BLaER1 (cell line): ENCODE results near the gene NMNAT2.

Source experiments
- H3K27ac ChIP-seq: shearing (Covaris generic); formaldehyde crosslinking; 2 replicates; pipeline ENCODE4 v1.8.1; 2022
- H3K27me3 ChIP-seq: shearing (Covaris generic); formaldehyde crosslinking; 2 replicates; pipeline ENCODE4 v1.8.1; 2022
- H3K36me3 ChIP-seq: shearing (Covaris generic); formaldehyde crosslinking; 2 replicates; pipeline ENCODE4 v1.8.1; 2022
- H3K4me1 ChIP-seq: shearing (Covaris generic); formaldehyde crosslinking; 2 replicates; pipeline ENCODE4 v1.8.1; 2022
- H3K4me2 ChIP-seq: shearing (Covaris generic); formaldehyde crosslinking; 2 replicates; pipeline ENCODE4 v1.8.1; 2022
- H3K4me3 ChIP-seq: shearing (Covaris generic); formaldehyde crosslinking; 2 replicates; pipeline ENCODE4 v1.8.1; 2022
- H3K9ac ChIP-seq: shearing (Covaris generic); formaldehyde crosslinking; 2 replicates; pipeline ENCODE4 v1.8.1; 2022
- H3K9me3 ChIP-seq: shearing (Covaris generic); formaldehyde crosslinking; 2 replicates; pipeline ENCODE4 v1.8.1; 2022
- H4K20me1 ChIP-seq: shearing (Covaris generic); formaldehyde crosslinking; 2 replicates; pipeline ENCODE4 v1.8.1; 2022
- Cebpa-rat ChIP-seq: shearing (Covaris generic); IDR thresholded peaks from 2 replicates; pipeline ENCODE4 v1.8.1; 2022

The NMNAT2 gene

GRCh38 chr1:183303901-183304300, 114.3 kb downstream of the NMNAT2 start:
- no peak overlapping the region for H3K4me2 ChIP-seq
- H3K27ac ChIP-seq = no peak overlapping the region
- no peaks in the 10 kb centered on the region for H3K9me3 ChIP-seq
- no peaks in the 10 kb centered on the region for H3K27me3 ChIP-seq
- no peaks in the 10 kb centered on the region for H4K20me1 ChIP-seq
- TF ChIP-seq Cebpa-rat = no peak
- H3K9ac ChIP-seq = no peak overlapping the region
- H3K4me1 ChIP-seq = peaks cover 33% of the 10 kb centered on the region
- no peaks in the 10 kb centered on the region for H3K36me3 ChIP-seq
- H3K4me3 ChIP-seq = no peak overlapping the region

GRCh38 chr1:183303323-183303645, 114.9 kb downstream of the NMNAT2 start:
- Histone ChIP-seq H3K4me1 (peaks cover 33% of the 10 kb centered on the region), H3K4me2 (no peak overlapping the region), H3K27ac (no peak overlapping the region)

GRCh38 chr1:183302452-183303322, 115.5 kb downstream of the NMNAT2 start:
- Histone ChIP-seq H3K4me2 (no peak overlapping the region), H3K27me3 (no peaks in the 10 kb centered on the region), H3K9me3 (no peaks in the 10 kb centered on the region), H3K9ac (no peak overlapping the region), H3K27ac (no peak overlapping the region), H4K20me1 (no peaks in the 10 kb centered on the region), H3K36me3 (no peaks in the 10 kb centered on the region), H3K4me3 (no peak overlapping the region), H3K4me1 (peaks cover 33% of the 10 kb centered on the region)
- no peak for TF ChIP-seq Cebpa-rat

More at GRCh38 chr1:183303323-183303645, 114.9 kb downstream of the NMNAT2 start:
- Histone ChIP-seq H4K20me1 (no peaks in the 10 kb centered on the region), H3K9me3 (no peaks in the 10 kb centered on the region), H3K4me3 (no peak overlapping the region), H3K9ac (no peak overlapping the region), H3K27me3 (no peaks in the 10 kb centered on the region), H3K36me3 (no peaks in the 10 kb centered on the region)
- TF ChIP-seq Cebpa-rat = no peak

- Histone ChIP-seq H3K4me3 (no peak overlapping the region), H3K36me3 (no peaks in the 10 kb centered on the region), H3K27ac (no peak overlapping the region), H3K4me1 (peaks cover 22% of the 10 kb centered on the region), H3K27me3 (no peaks in the 10 kb centered on the region), H4K20me1 (no peaks in the 10 kb centered on the region), H3K4me2 (no peak overlapping the region), H3K9me3 (no peaks in the 10 kb centered on the region), H3K9ac (no peak overlapping the region)
- TF ChIP-seq Cebpa-rat = no peak
These were observed 116.9 kb downstream of the NMNAT2 start for GRCh38 chr1:183301239-183301638.

- H3K27ac ChIP-seq = no peak overlapping the region
- H3K4me1 ChIP-seq = peaks cover 18% of the 10 kb centered on the region
- no peaks in the 10 kb centered on the region for H3K27me3 ChIP-seq
- no peaks in the 10 kb centered on the region for H4K20me1 ChIP-seq
- H3K4me3 ChIP-seq = no peak overlapping the region
- H3K9ac ChIP-seq = no peak overlapping the region
- H3K36me3 ChIP-seq = no peaks in the 10 kb centered on the region
- no peaks in the 10 kb centered on the region for H3K9me3 ChIP-seq
- TF ChIP-seq Cebpa-rat = no peak
- no peak overlapping the region for H3K4me2 ChIP-seq
These were observed 117.4 kb downstream of the NMNAT2 start for GRCh38 chr1:183300828-183301227.

GRCh38 chr1:183300395-183300794, 117.8 kb downstream of the NMNAT2 start:
- Histone ChIP-seq H4K20me1 (no peaks in the 10 kb centered on the region), H3K36me3 (no peaks in the 10 kb centered on the region)
- TF ChIP-seq Cebpa-rat = no peak

GRCh38 chr1:183296782-183297181, 121.4 kb downstream of the NMNAT2 start:
- H3K9me3 ChIP-seq = no peaks in the 10 kb centered on the region
- H3K27me3 ChIP-seq = no peaks in the 10 kb centered on the region
- no peak overlapping the region for H3K4me3 ChIP-seq
- H3K4me1 ChIP-seq = no peaks in the 10 kb centered on the region
- H3K27ac ChIP-seq = no peak overlapping the region
- no peaks in the 10 kb centered on the region for H4K20me1 ChIP-seq
- TF ChIP-seq Cebpa-rat = no peak
- H3K4me2 ChIP-seq = no peak overlapping the region
- no peaks in the 10 kb centered on the region for H3K36me3 ChIP-seq
- no peak overlapping the region for H3K9ac ChIP-seq

More at GRCh38 chr1:183300395-183300794, 117.8 kb downstream of the NMNAT2 start:
- no peak overlapping the region for H3K27ac ChIP-seq
- peaks cover 14% of the 10 kb centered on the region for H3K4me1 ChIP-seq
- H3K4me3 ChIP-seq = no peak overlapping the region
- no peak overlapping the region for H3K4me2 ChIP-seq
- H3K27me3 ChIP-seq = no peaks in the 10 kb centered on the region
- no peaks in the 10 kb centered on the region for H3K9me3 ChIP-seq
- H3K9ac ChIP-seq = no peak overlapping the region

- no peak for TF ChIP-seq Cebpa-rat
- Histone ChIP-seq H3K4me1 (no peaks in the 10 kb centered on the region), H3K27me3 (no peaks in the 10 kb centered on the region), H4K20me1 (no peaks in the 10 kb centered on the region), H3K4me3 (no peak overlapping the region), H3K9me3 (no peaks in the 10 kb centered on the region), H3K36me3 (no peaks in the 10 kb centered on the region), H3K27ac (no peak overlapping the region), H3K9ac (no peak overlapping the region), H3K4me2 (no peak overlapping the region)
These were observed 122.7 kb downstream of the NMNAT2 start for GRCh38 chr1:183295521-183295920.

- Histone ChIP-seq H3K4me3 (no peak overlapping the region), H3K9me3 (no peaks in the 10 kb centered on the region), H4K20me1 (no peaks in the 10 kb centered on the region)
These were observed 124.3 kb downstream of the NMNAT2 start for GRCh38 chr1:183293876-183294275.

GRCh38 chr1:183293241-183293640, 124.9 kb downstream of the NMNAT2 start:
- Histone ChIP-seq H4K20me1 (no peaks in the 10 kb centered on the region), H3K27me3 (no peaks in the 10 kb centered on the region), H3K36me3 (no peaks in the 10 kb centered on the region), H3K4me3 (no peak overlapping the region), H3K9ac (no peak overlapping the region), H3K4me1 (no peaks in the 10 kb centered on the region), H3K27ac (no peak overlapping the region), H3K9me3 (no peaks in the 10 kb centered on the region), H3K4me2 (no peak overlapping the region)
- no peak for TF ChIP-seq Cebpa-rat

More at GRCh38 chr1:183293876-183294275, 124.3 kb downstream of the NMNAT2 start:
- no peaks in the 10 kb centered on the region for H3K27me3 ChIP-seq
- H3K4me2 ChIP-seq = no peak overlapping the region
- TF ChIP-seq Cebpa-rat = no peak
- H3K36me3 ChIP-seq = no peaks in the 10 kb centered on the region
- H3K4me1 ChIP-seq = no peaks in the 10 kb centered on the region
- H3K9ac ChIP-seq = no peak overlapping the region
- H3K27ac ChIP-seq = no peak overlapping the region
